T-helper 2 cell (primary cell): ENCODE measurements around the gene FOSB.
"Not testable (repeated sequence)": the region's sequence is repeated elsewhere in the genome, so short reads cannot be mapped to it uniquely, and the experiment has no call there.

Experiments
- DNase-seq, 5 experiments: peaks; one replicate each; pipeline versions ENCODE4 v3.0.0 to v3.0.0-alpha.2; 2012 to 2022

Gene FOSB

GRCh38 chr19:45506246-45506988 is 38.6 kb downstream of the FOSB start:
- DNase-seq = peak; percentile 95 to 98 (median 96)

GRCh38 chr19:45506989-45507871 is 39.4 kb downstream of the FOSB start, which contains the start of gene VASP:
Gene VASP (plus strand): TSS chr19:45507479. CDS start chr19:45507772, 293 bp downstream.
- DNase-seq = peak; percentile 81 to 96 (median 88)

- DNase-seq = no peak
These were observed 40.1 kb downstream of the FOSB start for GRCh38 chr19:45507872-45508416.

GRCh38 chr19:45508417-45508860 is 40.6 kb downstream of the FOSB start:
- peak in 2 of 5 experiments; percentile 36 to 50 for DNase-seq

GRCh38 chr19:45508861-45509691 is 41.3 kb downstream of the FOSB start:
- peak in 1 of 5 experiments; percentile 55 for DNase-seq

- no peak for DNase-seq
These were observed 41.9 kb downstream of the FOSB start for GRCh38 chr19:45509692-45510015.

- DNase-seq = not testable (repeated sequence)
These were observed 42.6 kb downstream of the FOSB start for GRCh38 chr19:45510352-45510751.

GRCh38 chr19:45511074-45511473 is 43.3 kb downstream of the FOSB start:
- DNase-seq = no peak

GRCh38 chr19:45512881-45513483 is 45.2 kb downstream of the FOSB start:
- DNase-seq = no peak

- DNase-seq = no peak
These were observed 46.7 kb downstream of the FOSB start for GRCh38 chr19:45514376-45515051.

- DNase-seq = peak in 1 of 5 experiments; percentile 49
These were observed 47.4 kb downstream of the FOSB start for GRCh38 chr19:45515081-45515624.

GRCh38 chr19:45515807-45516401 is 48.1 kb downstream of the FOSB start:
- no peak for DNase-seq

GRCh38 chr19:45517238-45517637 is 49.4 kb downstream of the FOSB start:
- DNase-seq = no peak

GRCh38 chr19:45517641-45518468 is 50.1 kb downstream of the FOSB start:
- DNase-seq = no peak

- DNase-seq = no peak
These were observed 50.7 kb downstream of the FOSB start for GRCh38 chr19:45518469-45518826.

- no peak for DNase-seq
These were observed 54.5 kb downstream of the FOSB start for GRCh38 chr19:45522010-45522941.

- peak in 4 of 5 experiments; percentile 51 to 85 (median 67) for DNase-seq
These were observed 56.0 kb downstream of the FOSB start for GRCh38 chr19:45523642-45524256.

- no peak for DNase-seq
These were observed 56.9 kb downstream of the FOSB start for GRCh38 chr19:45524575-45525129.
